ENCODE results near the gene HK1.
A peak's percentile ranks its signal among the peaks of the same experiment; 100 is the strongest.

Gene HK1

GRCh38 chr10:69404786-69405185, 126.5 kb downstream of the HK1 start:
- DNase-seq (ENCODE audit: low spot score): no peak

GRCh38 chr10:69405221-69405620, 126.9 kb downstream of the HK1 start:
- DNase-seq (ENCODE audit: low spot score): no peak

GRCh38 chr10:69406302-69406811, 128.1 kb downstream of the HK1 start:
- no peak for DNase-seq (ENCODE audit: low spot score)

- DNase-seq (ENCODE audit: low spot score): no peak
Measured at GRCh38 chr10:69406816-69407580, 128.7 kb downstream of the HK1 start.

- DNase-seq (ENCODE audit: low spot score): peak; percentile 32
Measured at GRCh38 chr10:69407621-69408301, 129.5 kb downstream of the HK1 start.

GRCh38 chr10:69408318-69409175, 130.3 kb downstream of the HK1 start:
- peak; percentile 93 for DNase-seq (ENCODE audit: low spot score)

- no peak for DNase-seq (ENCODE audit: low spot score)
Measured at GRCh38 chr10:69409176-69409495, 130.8 kb downstream of the HK1 start.

- DNase-seq (ENCODE audit: low spot score): no peak
Measured at GRCh38 chr10:69409968-69410367, 131.7 kb downstream of the HK1 start.

GRCh38 chr10:69410487-69410886, 132.2 kb downstream of the HK1 start:
- no peak for DNase-seq (ENCODE audit: low spot score)

GRCh38 chr10:69411476-69411875, 133.2 kb downstream of the HK1 start:
- no peak for DNase-seq (ENCODE audit: low spot score)

GRCh38 chr10:69412232-69412790, 134.0 kb downstream of the HK1 start:
- DNase-seq (ENCODE audit: low spot score): no peak

- no peak for DNase-seq (ENCODE audit: low spot score)
Measured at GRCh38 chr10:69413221-69413865, 135.0 kb downstream of the HK1 start.

- no peak for DNase-seq (ENCODE audit: low spot score)
Measured at GRCh38 chr10:69414036-69415018, 136.0 kb downstream of the HK1 start.

- no peak for DNase-seq (ENCODE audit: low spot score)
Measured at GRCh38 chr10:69415049-69415448, 136.8 kb downstream of the HK1 start.

GRCh38 chr10:69415951-69416350, 137.7 kb downstream of the HK1 start:
- no peak for DNase-seq (ENCODE audit: low spot score)

GRCh38 chr10:69416695-69417094, 138.4 kb downstream of the HK1 start, which contains the start of gene TACR2:
Gene TACR2, minus strand, starts transcription at chr10:69416918. Its CDS starts 595 bp downstream, at chr10:69416323.
- no peak for DNase-seq (ENCODE audit: low spot score)

- DNase-seq (ENCODE audit: low spot score): no peak
Measured at GRCh38 chr10:69417542-69417941, 139.2 kb downstream of the HK1 start.

- no peak for DNase-seq (ENCODE audit: low spot score)
Measured at GRCh38 chr10:69418052-69418752, 139.9 kb downstream of the HK1 start.

- no peak for DNase-seq (ENCODE audit: low spot score)
Measured at GRCh38 chr10:69419096-69419743, 140.9 kb downstream of the HK1 start.
